ENCODE measurements around the gene TCHHL1.
"Not testable (repeated sequence)": the region's sequence is repeated elsewhere in the genome, so short reads cannot be mapped to it uniquely, and the experiment has no call there.

The TCHHL1 gene

GRCh38 chr1:152086760-152087159 is 2.1 kb downstream of the TCHHL1 start:
- no peak for DNase-seq (ENCODE audit: low read depth)

DNA sequence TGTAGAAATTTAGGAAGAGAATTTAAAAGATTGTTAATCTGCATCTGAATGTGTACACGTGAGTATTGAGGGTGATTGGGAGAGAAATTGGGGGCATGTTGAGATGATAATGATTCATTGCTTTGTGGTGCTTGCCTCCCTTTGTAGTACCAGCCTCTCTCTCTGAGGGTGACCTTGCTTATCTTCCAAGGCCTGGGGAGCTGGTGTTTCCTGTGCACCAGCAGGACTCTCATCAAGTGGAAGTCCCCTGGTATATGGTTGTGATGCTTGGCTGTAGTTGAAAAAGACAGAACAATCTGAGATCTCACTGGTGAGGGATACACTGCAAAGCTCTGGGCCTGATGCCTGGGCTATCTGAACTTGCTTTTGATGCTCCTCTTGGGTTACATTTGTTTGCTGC is 4.0 kb downstream of the TCHHL1 start:
- DNase-seq (ENCODE audit: low read depth) = no peak

DNA sequence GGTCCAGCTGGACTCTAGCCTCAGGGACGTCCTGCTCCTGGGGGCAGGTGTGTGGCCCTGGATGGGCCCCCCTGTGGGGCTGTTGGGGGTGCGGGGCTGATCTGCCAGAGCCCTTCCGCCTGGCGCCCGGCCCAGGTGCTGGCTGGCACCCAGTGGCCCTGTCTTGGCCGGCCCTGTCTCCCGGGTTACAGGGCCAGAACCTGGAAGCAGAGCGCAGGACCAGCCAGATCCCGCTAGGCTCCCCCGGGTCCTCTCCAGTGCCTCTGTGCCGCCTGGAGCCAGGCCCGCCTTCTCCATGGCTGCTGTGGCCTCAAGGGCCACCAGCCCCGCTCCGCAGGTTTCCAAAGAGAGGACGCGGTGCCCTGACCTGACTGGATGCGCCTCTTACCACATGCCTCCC is 7.8 kb downstream of the TCHHL1 start:
- DNase-seq (ENCODE audit: low read depth) = not testable (repeated sequence)

- not testable (repeated sequence) for DNase-seq (ENCODE audit: low read depth)
These were observed 8.4 kb downstream of the TCHHL1 start for GRCh38 chr1:152080494-152080893.

GRCh38 chr1:152078831-152079441 is 9.9 kb downstream of the TCHHL1 start:
- DNase-seq (ENCODE audit: low read depth) = no peak

DNA sequence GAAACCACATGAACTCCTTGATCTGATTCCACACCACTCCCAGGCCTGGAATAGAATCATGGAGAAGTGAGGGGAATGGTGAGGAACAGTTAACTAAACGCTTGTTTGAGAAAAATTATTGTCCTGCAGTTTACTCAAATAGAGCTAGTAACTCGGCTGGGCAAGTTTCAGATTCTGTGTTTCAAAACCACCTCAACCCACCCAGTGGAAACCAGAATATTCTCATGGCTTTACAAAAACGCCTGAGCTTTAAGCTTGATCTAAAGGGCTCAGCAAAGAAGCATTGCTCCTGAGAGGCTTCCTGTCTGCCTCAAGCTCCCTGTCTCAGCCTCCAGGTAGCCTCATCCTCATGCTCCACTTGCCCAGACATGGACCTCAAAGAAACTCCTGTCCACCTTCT is 16.6 kb downstream of the TCHHL1 start:
- DNase-seq (ENCODE audit: low read depth) = no peak

GRCh38 chr1:152071123-152071522 is 17.7 kb downstream of the TCHHL1 start:
- DNase-seq (ENCODE audit: low read depth) = no peak

- no peak for DNase-seq (ENCODE audit: low read depth)
These were observed 20.9 kb downstream of the TCHHL1 start for GRCh38 chr1:152067929-152068328.

GRCh38 chr1:152067150-152067549 is 21.7 kb downstream of the TCHHL1 start:
- no peak for DNase-seq (ENCODE audit: low read depth)

GRCh38 chr1:152061952-152062351 is 26.9 kb downstream of the TCHHL1 start:
- no peak for DNase-seq (ENCODE audit: low read depth)

GRCh38 chr1:152053375-152053774 is 35.5 kb downstream of the TCHHL1 start:
- no peak for DNase-seq (ENCODE audit: low read depth)

- peak; percentile 84 for DNase-seq (ENCODE audit: low read depth)
These were observed 36.3 kb downstream of the TCHHL1 start for GRCh38 chr1:152052606-152053005.

DNA sequence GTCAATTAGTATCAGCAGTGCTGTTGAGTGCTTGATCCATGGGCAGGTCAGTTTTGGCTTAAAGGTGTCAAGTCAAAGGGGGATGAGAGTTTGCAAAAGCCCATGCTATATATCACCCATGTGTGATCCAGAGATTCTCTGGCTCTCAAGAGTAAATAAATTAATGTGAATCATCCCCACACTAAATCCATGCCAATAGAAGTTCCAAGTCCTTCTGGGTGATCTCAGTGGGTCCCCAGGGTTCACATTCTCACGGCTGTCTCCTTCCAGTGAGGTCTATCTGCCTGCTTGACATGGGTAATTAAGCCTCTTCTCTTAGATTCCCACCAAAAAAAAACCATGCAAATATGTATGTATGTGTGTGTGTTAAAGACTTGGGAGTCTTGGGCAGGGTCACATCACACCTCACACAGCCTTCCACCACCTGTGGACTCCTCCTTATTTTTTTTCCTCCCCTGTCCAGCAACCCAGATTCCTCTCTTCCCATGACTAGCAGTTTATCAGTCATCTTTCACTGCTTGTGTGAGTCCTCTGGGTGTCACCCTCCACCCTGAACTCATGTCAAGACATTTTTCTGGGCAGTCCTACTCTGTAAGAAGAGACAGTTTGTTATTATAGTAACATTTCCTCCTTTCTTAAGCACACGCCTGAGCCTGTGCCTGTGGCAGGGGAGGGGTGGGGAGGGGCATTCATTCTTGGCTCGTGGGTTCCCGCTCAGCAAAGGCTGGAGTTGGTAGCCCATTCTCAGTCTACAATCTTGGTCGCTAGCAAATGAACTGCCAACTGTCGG is 37.8 kb downstream of the TCHHL1 start:
- peak; percentile 38 for DNase-seq (ENCODE audit: low read depth)

GRCh38 chr1:152049291-152050083 is 39.4 kb downstream of the TCHHL1 start:
- DNase-seq (ENCODE audit: low read depth) = peak; percentile 64

DNA sequence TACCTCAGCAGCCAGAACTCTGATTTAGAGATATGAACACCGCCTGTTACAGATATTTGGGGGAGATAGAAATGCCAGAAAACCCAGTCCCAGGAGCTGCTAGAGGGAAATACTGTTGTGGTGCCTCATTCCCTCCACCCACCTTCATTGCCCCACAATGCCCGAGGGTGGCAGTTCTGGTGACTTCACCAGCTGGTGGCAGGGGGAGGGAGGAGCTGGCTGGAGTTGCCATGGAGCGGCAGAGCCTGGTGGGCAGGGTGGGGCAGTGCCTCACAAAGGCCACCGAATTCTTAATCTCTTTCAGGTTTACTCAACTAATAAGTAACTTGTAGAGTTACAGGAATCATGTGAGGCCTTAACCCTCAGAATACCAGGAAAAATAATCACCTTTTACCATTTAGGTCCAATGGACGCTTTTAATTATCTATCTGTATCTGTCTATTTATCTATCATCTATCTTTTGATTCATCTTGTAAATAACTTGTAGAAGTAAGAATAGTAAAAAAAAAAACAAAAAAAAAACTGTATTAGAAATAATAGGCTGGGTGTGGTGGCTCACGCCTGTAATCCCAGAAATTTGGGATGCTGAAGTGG is 40.4 kb downstream of the TCHHL1 start:
- peak; percentile 85 for DNase-seq (ENCODE audit: low read depth)

DNA sequence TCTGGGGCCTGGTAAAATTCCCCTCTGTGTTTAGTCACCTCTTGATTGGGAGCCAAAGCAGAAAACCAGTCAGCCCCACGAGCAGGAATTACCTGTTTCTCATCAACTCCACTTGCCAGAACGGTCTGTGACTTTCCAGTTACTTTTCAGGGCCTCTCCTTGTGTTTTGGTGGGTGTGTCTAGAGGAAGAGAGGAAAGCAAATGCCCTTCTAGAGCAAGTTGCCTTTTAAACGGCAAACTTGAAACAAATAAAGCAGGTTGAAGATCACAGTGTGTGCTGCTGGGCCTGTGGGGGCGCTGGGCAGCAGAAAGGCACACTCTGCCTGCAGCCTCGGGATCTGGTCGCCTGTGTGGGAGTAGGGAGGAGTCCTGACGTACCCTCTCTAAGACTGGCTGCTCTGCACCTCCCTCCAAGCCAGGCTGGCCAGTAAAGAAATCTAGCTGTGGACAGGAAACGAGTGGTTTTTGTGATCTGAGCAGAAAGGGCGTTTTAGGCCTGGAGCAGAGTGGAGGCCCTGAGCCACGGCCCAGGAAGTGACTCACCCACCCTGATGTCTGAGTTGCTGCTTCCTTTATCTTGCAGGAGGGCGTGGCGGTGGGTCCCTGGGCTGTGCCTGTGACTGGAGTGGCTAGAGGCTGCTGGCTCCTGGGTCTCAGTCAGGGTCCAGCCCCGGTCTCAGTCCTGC is 41.0 kb downstream of the TCHHL1 start:
- DNase-seq (ENCODE audit: low read depth) = peak; percentile 99

DNA sequence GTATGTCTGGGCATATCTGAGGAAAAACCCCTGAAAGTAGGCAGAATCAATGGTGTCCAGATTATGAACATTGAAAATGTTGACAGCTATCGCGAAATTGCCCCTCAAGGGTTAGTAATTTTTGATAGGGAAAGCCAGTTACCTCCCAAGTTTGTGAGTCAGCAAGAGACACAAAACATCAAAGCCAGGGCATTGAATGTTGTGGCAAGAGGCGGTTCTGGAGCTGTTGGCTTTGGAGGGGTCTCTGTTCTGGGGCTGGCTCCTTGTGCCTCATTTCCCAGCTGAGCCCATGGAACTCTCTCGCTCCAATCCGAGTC is 41.5 kb downstream of the TCHHL1 start:
- DNase-seq (ENCODE audit: low read depth) = no peak

DNA sequence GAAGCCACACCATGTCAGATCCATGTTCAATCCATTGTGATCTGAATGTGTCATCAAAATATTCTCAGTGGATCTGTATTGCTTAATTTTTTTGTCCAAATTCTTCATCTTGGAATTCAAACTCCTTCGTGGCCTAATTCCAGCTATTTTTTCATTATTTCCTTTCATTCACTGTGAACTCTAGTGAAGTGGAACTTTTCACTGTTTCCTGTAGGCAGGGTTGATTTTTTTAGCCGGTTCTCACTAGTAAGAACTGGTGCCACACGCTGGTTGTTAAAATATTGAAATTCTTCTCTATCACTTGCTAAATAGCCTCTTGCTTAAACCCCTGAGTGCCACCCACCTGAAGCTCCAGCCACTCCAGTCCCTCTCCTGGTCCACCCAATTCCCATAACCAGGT is 44.5 kb downstream of the TCHHL1 start:
- no peak for DNase-seq (ENCODE audit: low read depth)

DNA sequence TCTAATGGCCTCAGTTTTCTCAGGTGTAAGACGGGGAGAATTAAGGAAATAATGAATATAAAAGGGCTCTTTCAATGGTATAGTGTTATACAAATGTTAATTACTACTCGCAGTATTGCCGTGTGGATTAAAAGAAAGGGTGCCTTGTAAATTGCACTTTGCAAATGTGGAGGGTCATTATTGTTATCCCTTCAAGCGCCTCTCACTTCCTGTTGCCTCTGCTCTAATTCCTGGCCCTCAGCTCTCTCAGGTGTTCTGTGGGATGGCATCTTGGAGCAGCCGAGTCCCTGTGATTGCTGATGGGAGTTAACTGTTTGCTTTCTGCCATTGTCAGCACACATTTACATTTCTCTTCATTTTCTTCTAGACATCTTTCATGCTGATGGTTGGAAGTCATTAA is 45.0 kb downstream of the TCHHL1 start:
- no peak for DNase-seq (ENCODE audit: low read depth)

DNA sequence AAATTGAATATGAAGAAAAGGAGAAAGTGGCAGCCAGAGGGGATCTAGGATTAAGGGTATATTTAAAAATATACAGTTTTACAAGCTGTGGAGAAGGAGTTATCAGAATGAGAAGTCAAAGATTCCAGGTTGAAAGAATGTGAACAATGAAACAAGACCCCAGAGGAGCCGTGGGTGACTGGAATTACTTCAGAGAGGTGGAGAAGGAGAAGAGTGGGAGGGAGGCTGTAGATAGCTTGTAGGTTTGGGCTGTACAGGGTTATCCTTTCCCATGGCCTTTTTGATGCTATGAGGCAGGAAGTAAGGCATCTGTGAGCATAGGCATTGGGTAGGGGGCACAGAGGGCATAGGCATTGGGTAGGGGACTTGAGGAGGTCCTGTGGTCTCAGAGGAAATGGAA is 46.8 kb downstream of the TCHHL1 start:
- no peak for DNase-seq (ENCODE audit: low read depth)

DNA sequence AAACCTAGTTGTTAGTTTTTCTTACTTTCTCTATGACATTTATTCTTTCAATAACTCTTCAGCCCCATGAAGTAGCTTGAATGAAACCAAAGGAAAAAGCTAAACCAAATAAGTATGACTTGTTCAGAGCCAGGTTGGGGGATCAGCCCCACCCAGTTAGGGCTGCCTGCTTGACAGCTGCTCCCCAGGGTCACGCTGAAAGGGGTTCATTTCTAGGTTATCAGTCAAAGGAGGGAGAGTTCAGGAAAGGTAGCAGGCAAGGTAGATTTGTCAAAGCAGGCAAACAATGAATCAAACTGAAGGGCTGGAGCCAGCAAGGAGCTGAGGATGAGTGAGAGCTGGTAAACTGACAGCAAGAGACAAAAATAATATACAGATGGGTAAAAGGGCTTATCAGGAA is 49.0 kb downstream of the TCHHL1 start:
- no peak for DNase-seq (ENCODE audit: low read depth)

GRCh38 chr1:152039461-152039860 is 49.4 kb downstream of the TCHHL1 start:
- no peak for DNase-seq (ENCODE audit: low read depth)
